ENCODE measurements around the gene CAMK2N2.

Gene CAMK2N2

DNA sequence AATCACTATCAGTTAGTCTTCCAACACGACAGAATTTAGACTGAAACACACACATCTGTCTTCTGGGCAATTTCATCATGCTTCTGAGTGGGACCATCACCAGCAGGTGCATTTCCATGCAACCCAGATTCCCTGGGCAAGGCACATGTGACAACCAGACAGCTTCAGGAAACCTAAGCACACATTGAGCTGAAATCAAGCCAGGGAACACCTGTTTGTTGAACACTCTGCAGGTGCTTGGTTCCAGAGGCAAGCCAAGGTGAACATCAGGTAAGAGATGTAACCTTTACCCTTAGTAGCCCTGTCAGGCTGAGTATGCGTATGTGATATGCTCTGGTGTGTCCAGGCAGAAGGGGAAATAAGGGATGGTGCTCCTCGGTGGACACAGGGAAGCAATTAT lies 34.4 kb upstream of the CAMK2N2 start:
- TF ChIP-seq, protein P1, sequence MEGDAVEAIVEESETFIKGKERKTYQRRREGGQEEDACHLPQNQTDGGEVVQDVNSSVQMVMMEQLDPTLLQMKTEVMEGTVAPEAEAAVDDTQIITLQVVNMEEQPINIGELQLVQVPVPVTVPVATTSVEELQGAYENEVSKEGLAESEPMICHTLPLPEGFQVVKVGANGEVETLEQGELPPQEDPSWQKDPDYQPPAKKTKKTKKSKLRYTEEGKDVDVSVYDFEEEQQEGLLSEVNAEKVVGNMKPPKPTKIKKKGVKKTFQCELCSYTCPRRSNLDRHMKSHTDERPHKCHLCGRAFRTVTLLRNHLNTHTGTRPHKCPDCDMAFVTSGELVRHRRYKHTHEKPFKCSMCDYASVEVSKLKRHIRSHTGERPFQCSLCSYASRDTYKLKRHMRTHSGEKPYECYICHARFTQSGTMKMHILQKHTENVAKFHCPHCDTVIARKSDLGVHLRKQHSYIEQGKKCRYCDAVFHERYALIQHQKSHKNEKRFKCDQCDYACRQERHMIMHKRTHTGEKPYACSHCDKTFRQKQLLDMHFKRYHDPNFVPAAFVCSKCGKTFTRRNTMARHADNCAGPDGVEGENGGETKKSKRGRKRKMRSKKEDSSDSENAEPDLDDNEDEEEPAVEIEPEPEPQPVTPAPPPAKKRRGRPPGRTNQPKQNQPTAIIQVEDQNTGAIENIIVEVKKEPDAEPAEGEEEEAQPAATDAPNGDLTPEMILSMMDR (IDR thresholded peaks at IDR 0.05; ENCODE audit: low read length) = no peak
- no peak for TF ChIP-seq EZH2 (IDR thresholded peaks at IDR 0.05; ENCODE audit: borderline replicate concordance, low read length)

GRCh38 chr3:184291738-184292445 lies 30.5 kb upstream of the CAMK2N2 start:
- TF ChIP-seq EZH2 (IDR thresholded peaks at IDR 0.05; ENCODE audit: borderline replicate concordance, low read length) = no peak
- TF ChIP-seq, protein P1 (IDR thresholded peaks at IDR 0.05; ENCODE audit: low read length) = no peak
- no peak overlapping the region for H2AFZ ChIP-seq (ENCODE audit: low read length)
- no peaks in the 10 kb centered on the region for H3K27me3 ChIP-seq (ENCODE audit: insufficient read depth, low read length)
- no peaks in the 10 kb centered on the region for H4K20me1 ChIP-seq (ENCODE audit: insufficient read depth, low read length)
- no peaks in the 10 kb centered on the region for H3K36me3 ChIP-seq (ENCODE audit: insufficient read depth, low read length)
- H3K4me3 ChIP-seq (ENCODE audit: low read depth, low read length, poor library complexity, severe bottlenecking) = no peak overlapping the region
- H3K27ac ChIP-seq (ENCODE audit: low read depth, low read length, poor library complexity, severe bottlenecking) = no peak overlapping the region
- H3K4me2 ChIP-seq (ENCODE audit: low read length) = no peak overlapping the region
- H3K79me2 ChIP-seq (ENCODE audit: insufficient read depth, low read length) = no peaks in the 10 kb centered on the region
- H3K9ac ChIP-seq (ENCODE audit: low read length) = no peak overlapping the region
- no peaks in the 10 kb centered on the region for H3K9me2 ChIP-seq (ENCODE audit: low read depth, low read length)
- H3K4me1 ChIP-seq (ENCODE audit: insufficient read depth, low read length, severe bottlenecking) = no peaks in the 10 kb centered on the region
- H3F3A ChIP-seq (ENCODE audit: insufficient read depth, low read length) = no peaks in the 10 kb centered on the region
- H3K9me3 ChIP-seq (ENCODE audit: low read length) = no peaks in the 10 kb centered on the region

More for the DNA sequence above, 34.4 kb upstream of the CAMK2N2 start:
- no peak overlapping the region for H3K27ac ChIP-seq (ENCODE audit: low read depth, low read length, poor library complexity, severe bottlenecking)
- peaks cover 15% of the 10 kb centered on the region for H3K79me2 ChIP-seq (ENCODE audit: insufficient read depth, low read length)
- H3K9me3 ChIP-seq (ENCODE audit: low read length) = no peaks in the 10 kb centered on the region
- no peaks in the 10 kb centered on the region for H3F3A ChIP-seq (ENCODE audit: insufficient read depth, low read length)
- no peaks in the 10 kb centered on the region for H4K20me1 ChIP-seq (ENCODE audit: insufficient read depth, low read length)
- H3K4me1 ChIP-seq (ENCODE audit: insufficient read depth, low read length, severe bottlenecking) = peaks cover 19% of the 10 kb centered on the region
- H3K4me2 ChIP-seq (ENCODE audit: low read length) = no peak overlapping the region
- no peaks in the 10 kb centered on the region for H3K27me3 ChIP-seq (ENCODE audit: insufficient read depth, low read length)
- H2AFZ ChIP-seq (ENCODE audit: low read length) = no peak overlapping the region
- no peak overlapping the region for H3K4me3 ChIP-seq (ENCODE audit: low read depth, low read length, poor library complexity, severe bottlenecking)
- no peaks in the 10 kb centered on the region for H3K9me2 ChIP-seq (ENCODE audit: low read depth, low read length)
- peaks cover 8% of the 10 kb centered on the region for H3K36me3 ChIP-seq (ENCODE audit: insufficient read depth, low read length)
- no peak overlapping the region for H3K9ac ChIP-seq (ENCODE audit: low read length)

- Histone ChIP-seq H2AFZ (ENCODE audit: low read length) (no peak overlapping the region), H3K36me3 (ENCODE audit: insufficient read depth, low read length) (no peaks in the 10 kb centered on the region), H3K9ac (ENCODE audit: low read length) (no peak overlapping the region), H3K4me2 (ENCODE audit: low read length) (no peak overlapping the region), H3K27ac (ENCODE audit: low read depth, low read length, poor library complexity, severe bottlenecking) (no peak overlapping the region), H3K9me2 (ENCODE audit: low read depth, low read length) (no peaks in the 10 kb centered on the region), H4K20me1 (ENCODE audit: insufficient read depth, low read length) (no peaks in the 10 kb centered on the region), H3K4me1 (ENCODE audit: insufficient read depth, low read length, severe bottlenecking) (no peaks in the 10 kb centered on the region), H3F3A (ENCODE audit: insufficient read depth, low read length) (no peaks in the 10 kb centered on the region), H3K9me3 (ENCODE audit: low read length) (no peaks in the 10 kb centered on the region), H3K27me3 (ENCODE audit: insufficient read depth, low read length) (no peaks in the 10 kb centered on the region), H3K4me3 (ENCODE audit: low read depth, low read length, poor library complexity, severe bottlenecking) (no peak overlapping the region), H3K79me2 (ENCODE audit: insufficient read depth, low read length) (no peaks in the 10 kb centered on the region)
- TF ChIP-seq, protein P1 (IDR thresholded peaks at IDR 0.05; ENCODE audit: low read length) = no peak
- no peak for TF ChIP-seq EZH2 (IDR thresholded peaks at IDR 0.05; ENCODE audit: borderline replicate concordance, low read length)
Measured at GRCh38 chr3:184291044-184291737, 29.8 kb upstream of the CAMK2N2 start.

All from OCI-LY1 (cell line).